H9 (cell line): ENCODE data around the gene CSRP3. TPM values are rescaled to one million over a fixed set of nuclear protein-coding genes. Genes with fewer than 3 reads are reported as not detected.

ENCODE experiments used
- DNase-seq: peaks from one replicate; pipeline ENCODE4 v3.0.0-alpha.2; 2017
- H2AFZ ChIP-seq: one replicate; pipeline ENCODE4 v1.6.1; 2013; ENCODE audit warnings: mild to moderate bottlenecking, low read length, control low read depth, moderate library complexity
- H2AK5ac ChIP-seq: 2 replicates; pipeline ENCODE4 v1.6.1; 2013; ENCODE audit warnings: low read length, control low read depth, mixed read lengths; ENCODE audit not compliant: insufficient read length
- H2BK120ac ChIP-seq: one replicate; pipeline ENCODE4 v1.6.1; 2013; ENCODE audit warnings: low read depth, mild to moderate bottlenecking, low read length, control low read depth, inconsistent platforms; ENCODE audit not compliant: poor library complexity, severe bottlenecking
- H2BK12ac ChIP-seq: 2 replicates; pipeline ENCODE4 v1.6.1; 2013; ENCODE audit warnings: low read length, control low read depth, mixed read lengths, low read depth; ENCODE audit not compliant: insufficient read length
- H2BK15ac ChIP-seq: 2 replicates; pipeline ENCODE4 v1.6.1; 2013; ENCODE audit warnings: low read depth, low read length, control low read depth
- H2BK20ac ChIP-seq: one replicate; pipeline ENCODE4 v1.6.1; 2013; ENCODE audit warnings: low read depth, mild to moderate bottlenecking, low read length, control low read depth, inconsistent platforms; ENCODE audit not compliant: poor library complexity, severe bottlenecking
- H2BK5ac ChIP-seq: 2 replicates; pipeline ENCODE4 v1.6.1; 2013; ENCODE audit warnings: low read length, control low read depth, mixed read lengths; ENCODE audit not compliant: insufficient read length
- H3K14ac ChIP-seq: 2 replicates; pipeline ENCODE4 v1.6.1; 2013; ENCODE audit warnings: low read length, control low read depth; ENCODE audit not compliant: insufficient read depth
- H3K18ac ChIP-seq: 2 replicates; pipeline ENCODE4 v1.6.1; 2013; ENCODE audit warnings: low read depth, mild to moderate bottlenecking, mixed read lengths, low read length, control low read depth; ENCODE audit not compliant: insufficient read length
- H3K23ac ChIP-seq: 2 replicates; pipeline ENCODE4 v1.6.1; 2013; ENCODE audit warnings: low read length, control low read depth, mixed read lengths, low read depth; ENCODE audit not compliant: insufficient read length
- H3K23me2 ChIP-seq: 2 replicates; pipeline ENCODE4 v1.6.1; 2013; ENCODE audit warnings: low read depth, mild to moderate bottlenecking, mixed read lengths, low read length, control low read depth; ENCODE audit not compliant: insufficient read length, poor library complexity, severe bottlenecking
- H3K27ac ChIP-seq: 2 replicates; pipeline ENCODE4 v1.5.1; 2013; ENCODE audit warnings: low read length, control low read depth, mixed read lengths, low read depth; ENCODE audit not compliant: insufficient read length
- H3K27me3 ChIP-seq: 2 replicates; pipeline ENCODE4 v1.6.1; 2013; ENCODE audit warnings: low read length, control low read depth, inconsistent platforms; ENCODE audit not compliant: insufficient read depth
- H3K4ac ChIP-seq: 2 replicates; pipeline ENCODE4 v1.6.1; 2013; ENCODE audit warnings: low read depth, mild to moderate bottlenecking, control low read depth, inconsistent platforms, low read length, moderate library complexity
- H3K4me1 ChIP-seq: 2 replicates; pipeline ENCODE4 v1.6.1; 2013; ENCODE audit warnings: low read length, control low read depth, inconsistent platforms; ENCODE audit not compliant: insufficient read depth
- H3K4me2 ChIP-seq: 2 replicates; pipeline ENCODE4 v1.6.1; 2013; ENCODE audit warnings: low read length, control low read depth, mixed read lengths; ENCODE audit not compliant: insufficient read length, insufficient read depth
- H3K56ac ChIP-seq: 2 replicates; pipeline ENCODE4 v1.6.1; 2013; ENCODE audit warnings: low read depth, mild to moderate bottlenecking, mixed read lengths, low read length, control low read depth; ENCODE audit not compliant: insufficient read length
- H3K79me1 ChIP-seq: 2 replicates; pipeline ENCODE4 v1.6.1; 2013; ENCODE audit warnings: low read depth, mild to moderate bottlenecking, moderate library complexity, low read length, control low read depth, inconsistent platforms; ENCODE audit not compliant: insufficient read depth, poor library complexity, severe bottlenecking
- H3K79me2 ChIP-seq: 2 replicates; pipeline ENCODE4 v1.6.1; 2013; ENCODE audit warnings: low read length, control low read depth, inconsistent platforms; ENCODE audit not compliant: insufficient read depth
- H3K9ac ChIP-seq: 2 replicates; pipeline ENCODE4 v1.6.1; 2013; ENCODE audit warnings: low read length, control low read depth, mixed read lengths; ENCODE audit not compliant: insufficient read length; ENCODE audit errors: extremely low read depth
- H3K9me3 ChIP-seq: one replicate; pipeline ENCODE4 v1.6.1; 2013; ENCODE audit warnings: low read depth, low read length, inconsistent platforms; ENCODE audit not compliant: control insufficient read depth
- H3T11ph ChIP-seq: one replicate; pipeline ENCODE4 v1.6.1; 2013; ENCODE audit warnings: mild to moderate bottlenecking, low read length, control low read depth, inconsistent platforms
- H4K20me1 ChIP-seq: one replicate; pipeline ENCODE4 v1.6.1; 2013; ENCODE audit not compliant: control insufficient read depth, insufficient read length, insufficient read depth
- H4K5ac ChIP-seq: 2 replicates; pipeline ENCODE4 v1.6.1; 2013; ENCODE audit warnings: low read depth, mild to moderate bottlenecking, mixed read lengths, low read length, control low read depth; ENCODE audit not compliant: insufficient read length
- H4K8ac ChIP-seq: replicated peaks from 2 replicates; pipeline ENCODE4 v1.6.1; 2013; ENCODE audit warnings: low read length, control low read depth, mixed read lengths, low read depth; ENCODE audit not compliant: insufficient read length
- H4K91ac ChIP-seq: 2 replicates; pipeline ENCODE4 v1.6.1; 2013; ENCODE audit warnings: low read depth, mild to moderate bottlenecking, moderate library complexity, mixed read lengths, low read length, control low read depth; ENCODE audit not compliant: insufficient read length
- H3K27ac Mint-ChIP-seq, 3 experiments: 2 replicates in 2 of 3; 3 replicates in 1 of 3; pipeline ENCODE4 v1.8.0; 2020 to 2021; ENCODE audit warnings: mixed read lengths in 3 of 3, mild to moderate bottlenecking in 1 of 3, moderate library complexity in 1 of 3
- H3K27me3 Mint-ChIP-seq: 2 replicates; pipeline ENCODE4 v1.8.0; 2021; ENCODE audit warnings: low read depth, mild to moderate bottlenecking, moderate library complexity, mixed read lengths
- H3K36me3 Mint-ChIP-seq, 3 experiments: 2 replicates in 2 of 3; 3 replicates in 1 of 3; pipeline ENCODE4 v1.8.0; 2020 to 2021; ENCODE audit warnings: low read depth in 3 of 3, mixed read lengths in 3 of 3; ENCODE audit not compliant: insufficient read depth in 1 of 3
- H3K4me1 Mint-ChIP-seq, 2 experiments: 2 replicates each; pipeline ENCODE4 v1.8.0; 2020; ENCODE audit warnings: mixed read lengths in 2 of 2
- H3K4me3 Mint-ChIP-seq, 2 experiments: 2 replicates in 1 of 2; 3 replicates in 1 of 2; pipeline ENCODE4 v1.8.0; 2020 to 2021; ENCODE audit warnings: mild to moderate bottlenecking in 2 of 2, mixed read lengths in 2 of 2, moderate library complexity in 1 of 2
- H3K9me3 Mint-ChIP-seq, 2 experiments: 2 replicates in 1 of 2; 3 replicates in 1 of 2; pipeline ENCODE4 v1.8.0; 2020; ENCODE audit warnings: mild to moderate bottlenecking in 2 of 2, mixed read lengths in 2 of 2, moderate library complexity in 1 of 2
- CTCF ChIP-seq: fragments of 200-600 bp; sonication (generic); conservative IDR thresholded peaks from 3 replicates; pipeline ENCODE4 v1.8.0; 2021; ENCODE audit warnings: antibody characterized with exemption, mild to moderate bottlenecking
- WGBS: extraction: QIAGEN DNeasy Blood & Tissue Kit; methylation state at CpG from one replicate; pipeline ENCODE4 v1.1.7; 2013; ENCODE audit warnings: missing lambda C conversion rate, low lambda C conversion rate, mixed read lengths; ENCODE audit not compliant: insufficient read length; ENCODE audit errors: extremely low coverage; 5-methylcytosine and 5-hydroxymethylcytosine counted together
- total RNA-seq: library from RNA; stranded (reverse); gene quantifications from 2 replicates; pipeline ENCODE4 v1.2.1, GENCODE V29; 2021

The CSRP3 gene
- total RNA-seq, 1 experiment from 2014 or later: not detected

DNA sequence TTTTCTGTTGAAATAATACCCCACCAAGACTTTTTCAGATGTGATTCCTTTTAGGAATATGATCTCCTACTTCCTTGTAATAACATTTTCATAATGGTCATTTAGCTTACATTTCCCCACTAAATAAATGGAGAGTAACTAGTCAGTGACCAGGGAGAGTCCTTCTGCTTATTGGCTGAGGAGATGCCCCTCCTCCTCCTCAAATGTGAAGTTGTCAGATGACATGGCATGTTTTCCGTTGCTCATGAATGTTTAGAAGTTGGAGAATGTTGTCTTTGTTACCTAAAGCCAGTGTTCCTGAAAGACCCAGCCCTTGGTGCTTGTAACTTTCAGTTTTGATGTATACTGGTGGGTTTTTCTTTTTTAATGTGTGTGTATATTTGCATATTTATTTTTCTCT lies 38.2 kb downstream of the CSRP3 start:
- Histone ChIP-seq H3K18ac (no peak overlapping the region), H2AK5ac (no peak overlapping the region), H4K20me1 (no peaks in the 10 kb centered on the region), H3K4me1 (no peaks in the 10 kb centered on the region), H2BK12ac (no peak overlapping the region), H2AFZ (no peak overlapping the region), H2BK15ac (no peak overlapping the region), H4K8ac (no peak overlapping the region), H3K23me2 (no peaks in the 10 kb centered on the region), H3K4ac (no peak overlapping the region), H2BK20ac (no peak overlapping the region), H3K56ac (no peak overlapping the region), H3K14ac (no peak overlapping the region), H2BK120ac (no peak overlapping the region), H4K91ac (no peak overlapping the region), H3K9ac (no peak overlapping the region), H4K5ac (no peak overlapping the region), H3K4me2 (no peak overlapping the region), H3K79me2 (no peaks in the 10 kb centered on the region), H3K27me3 (no peaks in the 10 kb centered on the region), H2BK5ac (no peak overlapping the region), H3K27ac (no peak overlapping the region), H3K9me3 (no peaks in the 10 kb centered on the region), H3K23ac (no peak overlapping the region), H3K79me1 (no peaks in the 10 kb centered on the region), H3T11ph (no peak overlapping the region)
- DNase-seq: no peak
- H3K27ac Mint-ChIP-seq: peak overlapping the region in 1 of 3 experiments; percentile 34; a peak in 1 of 7 replicates
- TF ChIP-seq CTCF: no peak
- no peaks in the 10 kb centered on the region for H3K4me1 Mint-ChIP-seq
- no peak overlapping the region for H3K4me3 Mint-ChIP-seq
- no CpG with 5 or more reads among the region's 1 CpG for WGBS
- peaks cover 11 to 49% (median 44%) of the 10 kb centered on the region in 3 experiments; a peak in 5 of 7 replicates for H3K36me3 Mint-ChIP-seq
- no peaks in the 10 kb centered on the region for H3K9me3 Mint-ChIP-seq
- no peaks in the 10 kb centered on the region for H3K27me3 Mint-ChIP-seq
